H1 (cell line): ENCODE data around the gene P2RY11. TPM values are rescaled to one million over a fixed set of nuclear protein-coding genes. Genes with fewer than 3 reads are reported as not detected.

Experiments used
- CTCF ChIA-PET: fragments of 300-600 bp; sonication (Branson Sonifier 250); formaldehyde crosslinking; loops from one replicate; lab custom pipeline; 2021; ENCODE audit not compliant: partially characterized antibody; lab: Charles Lee
- POLR2A ChIA-PET: fragments of 300-600 bp; sonication (Branson Sonifier 250); formaldehyde crosslinking; loops from one replicate; lab custom pipeline; 2021; ENCODE audit warnings: inconsistent platforms; ENCODE audit not compliant: partially characterized antibody; lab: Charles Lee
- DNase-seq, 2 experiments: peaks; one replicate each; pipeline versions ENCODE4 v3.0.0 to v3.0.0-alpha.2; 2010 to 2022; ENCODE audit warnings: low spot score in 2 of 2, low read depth in 1 of 2, mixed read lengths in 1 of 2
- FAIRE-seq: peaks from 2 replicates; lab custom pipeline; 2011; peaks lifted over from hg19 to GRCh38; lab: Jason Lieb, UNC
- H2AFZ ChIP-seq: 2 replicates; pipeline ENCODE4 v1.8.1; 2012; ENCODE audit warnings: low read length, inconsistent platforms
- H2AK5ac ChIP-seq: 2 replicates; pipeline ENCODE4 v1.6.1; 2013; ENCODE audit warnings: low read depth, low read length
- H2BK120ac ChIP-seq: replicated peaks from 2 replicates; pipeline ENCODE3; 2013; ENCODE audit warnings: low read depth, low read length, inconsistent platforms
- H2BK12ac ChIP-seq: 2 replicates; pipeline ENCODE4 v1.6.1; 2013; ENCODE audit warnings: low read depth, low read length
- H2BK15ac ChIP-seq: 2 replicates; pipeline ENCODE4 v1.6.1; 2013; ENCODE audit warnings: low read length
- H2BK20ac ChIP-seq: 2 replicates; pipeline ENCODE4 v1.6.1; 2013; ENCODE audit warnings: low read length
- H2BK5ac ChIP-seq: 2 replicates; pipeline ENCODE4 v1.6.1; 2013; ENCODE audit warnings: low read depth, low read length
- H3K14ac ChIP-seq: 2 replicates; pipeline ENCODE4 v1.6.1; 2013; ENCODE audit warnings: inconsistent platforms; ENCODE audit not compliant: insufficient read length
- H3K18ac ChIP-seq: 2 replicates; pipeline ENCODE4 v1.6.1; 2013; ENCODE audit warnings: low read length; ENCODE audit errors: extremely low read depth
- H3K23ac ChIP-seq: 2 replicates; pipeline ENCODE4 v1.6.1; 2013; ENCODE audit warnings: inconsistent platforms; ENCODE audit not compliant: insufficient read length
- H3K23me2 ChIP-seq: 2 replicates; pipeline ENCODE4 v1.6.1; 2013; ENCODE audit warnings: low read depth, low read length
- H3K27ac ChIP-seq: 2 replicates; pipeline ENCODE4 v1.6.1; 2011; ENCODE audit warnings: low read depth, low read length, inconsistent platforms
- H3K27me3 ChIP-seq, 4 experiments: replicated peaks in 1 of 4; 1 replicate in 1 of 4; 2 replicates in 3 of 4; pipeline versions ENCODE4 v1.6.1 to v1.8.1; 2011 to 2013; ENCODE audit warnings: low read length in 3 of 4, mild to moderate bottlenecking in 3 of 4, inconsistent platforms in 2 of 4, mixed read lengths in 2 of 4, moderate library complexity in 1 of 4; ENCODE audit not compliant: control insufficient read depth in 3 of 4, insufficient read depth in 3 of 4; ENCODE audit errors: extremely low read depth in 1 of 4
- H3K36me3 ChIP-seq, 4 experiments: 2 replicates each; pipeline versions ENCODE4 v1.6.1 to v1.8.1; 2011 to 2013; ENCODE audit warnings: mild to moderate bottlenecking in 4 of 4, low read length in 3 of 4, moderate library complexity in 2 of 4, control low read depth in 1 of 4, inconsistent platforms in 1 of 4; ENCODE audit not compliant: insufficient read depth in 4 of 4, control insufficient read depth in 2 of 4
- H3K4ac ChIP-seq: replicated peaks from 2 replicates; pipeline ENCODE3; 2013; ENCODE audit warnings: low read length, low read depth, mixed read lengths, inconsistent platforms; ENCODE audit not compliant: insufficient read length
- H3K4me1 ChIP-seq, 4 experiments: replicated peaks in 1 of 4; 1 replicate in 1 of 4; 2 replicates in 3 of 4; pipeline versions ENCODE4 v1.6.1 to v1.8.1; 2011 to 2013; ENCODE audit warnings: low read length in 3 of 4, inconsistent platforms in 2 of 4, mixed read lengths in 1 of 4; ENCODE audit not compliant: insufficient read depth in 4 of 4, control insufficient read depth in 3 of 4
- H3K4me2 ChIP-seq, 2 experiments: 2 replicates each; pipeline versions ENCODE4 v1.6.1 to v1.8.1; 2011 to 2013; ENCODE audit warnings: low read depth in 2 of 2, low read length in 2 of 2, control low read depth in 1 of 2, inconsistent platforms in 1 of 2, mild to moderate bottlenecking in 1 of 2; ENCODE audit not compliant: insufficient read depth in 1 of 2
- H3K4me3 ChIP-seq, 4 experiments: fragments of 200-600, 300-600 bp in 1 of 4; sonication (generic), shearing (Covaris generic), sonication (Bioruptor Twin) in 1 of 4; 2 replicates each; pipeline versions ENCODE4 v1.5.1 to v1.8.1; 2011 to 2016; ENCODE audit warnings: low read length in 4 of 4, low read depth in 3 of 4, control low read depth in 2 of 4, inconsistent platforms in 2 of 4, mild to moderate bottlenecking in 2 of 4, mixed read lengths in 1 of 4, moderate library complexity in 1 of 4; ENCODE audit not compliant: insufficient read depth in 2 of 4; ENCODE audit errors: extremely low read depth in 1 of 4
- H3K56ac ChIP-seq: replicated peaks from 2 replicates; pipeline ENCODE3; 2013; ENCODE audit warnings: low read depth, mild to moderate bottlenecking, mixed read lengths, low read length, inconsistent platforms; ENCODE audit not compliant: insufficient read length
- H3K79me1 ChIP-seq: 2 replicates; pipeline ENCODE4 v1.6.1; 2013; ENCODE audit warnings: low read depth, low read length, control low read depth
- H3K79me2 ChIP-seq, 2 experiments: 2 replicates each; pipeline versions ENCODE4 v1.6.1 to v1.8.1; 2012 to 2013; ENCODE audit warnings: low read length in 2 of 2, mild to moderate bottlenecking in 2 of 2, inconsistent platforms in 1 of 2; ENCODE audit not compliant: insufficient read depth in 2 of 2, control insufficient read depth in 1 of 2
- H3K9ac ChIP-seq, 4 experiments: replicated peaks in 1 of 4; 1 replicate in 1 of 4; 2 replicates in 3 of 4; pipeline versions ENCODE4 v1.6.1 to v1.8.1; 2011 to 2013; ENCODE audit warnings: low read depth in 3 of 4, low read length in 3 of 4, control low read depth in 2 of 4, mild to moderate bottlenecking in 2 of 4, moderate library complexity in 2 of 4, inconsistent platforms in 1 of 4; ENCODE audit errors: extremely low read depth in 1 of 4
- H3K9me3 ChIP-seq, 2 experiments: 2 replicates each; pipeline versions ENCODE4 v1.6.1 to v1.8.1; 2012 to 2013; ENCODE audit warnings: mild to moderate bottlenecking in 2 of 2, moderate library complexity in 2 of 2, control low read depth in 1 of 2, inconsistent platforms in 1 of 2, low read depth in 1 of 2, low read length in 1 of 2, mixed read lengths in 1 of 2; ENCODE audit not compliant: insufficient read depth in 2 of 2
- H4K20me1 ChIP-seq, 2 experiments: replicated peaks in 1 of 2; 2 replicates each; pipeline versions ENCODE3 to v1.8.1; 2011 to 2013; ENCODE audit warnings: inconsistent platforms in 2 of 2, low read length in 2 of 2, mild to moderate bottlenecking in 1 of 2; ENCODE audit not compliant: insufficient read depth in 2 of 2, control insufficient read depth in 1 of 2
- H4K5ac ChIP-seq: 2 replicates; pipeline ENCODE4 v1.6.1; 2013; ENCODE audit warnings: low read length, low read depth, mixed read lengths, inconsistent platforms; ENCODE audit not compliant: insufficient read length
- H4K8ac ChIP-seq: 2 replicates; pipeline ENCODE4 v1.8.0; 2013; ENCODE audit warnings: mild to moderate bottlenecking, moderate library complexity, low read length, inconsistent platforms; ENCODE audit not compliant: insufficient read depth; ENCODE audit errors: extremely low read depth
- H4K91ac ChIP-seq: replicated peaks from 2 replicates; pipeline ENCODE3; 2013; ENCODE audit warnings: low read length, mixed read lengths, inconsistent platforms; ENCODE audit not compliant: insufficient read length
- GABPA ChIP-seq: IDR thresholded peaks from 2 replicates; pipeline ENCODE4 v1.6.1; 2011; ENCODE audit warnings: mild to moderate bottlenecking, low read length, moderate library complexity, borderline replicate concordance; ENCODE audit not compliant: insufficient read depth
- GTF2F1 ChIP-seq: IDR thresholded peaks from 2 replicates; pipeline ENCODE4 v1.6.1; 2012; ENCODE audit warnings: low read depth, low read length, improper control_type of control experiment, borderline replicate concordance
- HDAC6 ChIP-seq: IDR thresholded peaks from one replicate; pipeline ENCODE4 v1.7.1; 2012; ENCODE audit warnings: low read depth, mild to moderate bottlenecking, inconsistent platforms, low read length, moderate library complexity
- NRF1 ChIP-seq: IDR thresholded peaks from 2 replicates; pipeline ENCODE4 v1.6.1; 2011; ENCODE audit warnings: mild to moderate bottlenecking, low read depth, low read length, improper control_type of control experiment
- RFX5 ChIP-seq: IDR thresholded peaks from 2 replicates; pipeline ENCODE4 v1.6.1; 2011; ENCODE audit warnings: low read depth, low read length, improper control_type of control experiment, borderline replicate concordance
- SIN3A ChIP-seq, 2 experiments: IDR thresholded peaks in 1 of 2; conservative IDR thresholded peaks in 1 of 2; 2 replicates each; pipeline ENCODE4 v1.6.1; 2011 to 2012; ENCODE audit warnings: low read length in 2 of 2, improper control_type of control experiment in 1 of 2, low read depth in 1 of 2, mild to moderate bottlenecking in 1 of 2
- SP1 ChIP-seq: IDR thresholded peaks from 2 replicates; pipeline ENCODE4 v1.6.1; 2011; ENCODE audit warnings: low read depth, low read length
- SP4 ChIP-seq: IDR thresholded peaks from 2 replicates; pipeline ENCODE4 v1.6.1; 2012; ENCODE audit warnings: low read length, inconsistent platforms
- WGBS, 2 experiments: shearing (Covaris generic) in 1 of 2; methylation state at CpG; one replicate each; pipeline versions ENCODE4 v1.1.6 to v1.1.7; 2013 to 2015; ENCODE audit warnings: low lambda C conversion rate in 2 of 2, mixed read lengths in 2 of 2, inconsistent platforms in 1 of 2, low coverage in 1 of 2, missing lambda C conversion rate in 1 of 2; ENCODE audit not compliant: insufficient replicate concordance in 2 of 2, insufficient coverage in 1 of 2, insufficient read length in 1 of 2; ENCODE audit errors: extremely low coverage in 1 of 2, missing lambda C conversion rate in 1 of 2; 5-methylcytosine and 5-hydroxymethylcytosine counted together
- polyA plus RNA-seq, 7 experiments: library from polyadenylated mRNA; depleted of rRNA in 3 of 7; stranded (reverse) in 5 of 7; unstranded in 2 of 7; fragments of >200 nt in 5 of 7; fragments of 200-250 nt in 2 of 7; gene quantifications; 1 replicate in 5 of 7; 2 replicates in 1 of 7; 4 replicates in 1 of 7; pipeline versions ENCODE4 v1.2.1 to v1.2.3, GENCODE V29; 2011 to 2013; ENCODE audit warnings: missing spikeins in 2 of 7, mixed read lengths in 2 of 7
- total RNA-seq: library from RNA; stranded (reverse); fragmentation: NEBNext Ultra II Directional; extraction: Animal tissue kit (Norgen Biotek cat#: 25700); gene quantifications from 2 replicates; pipeline ENCODE4 v1.2.1, GENCODE V29; 2021

P2RY11 gene
- total and polyA plus RNA-seq, 2 of the 8 experiments (the other 6 are each of a cell fraction or from before 2014, with no cell fraction given), result 9.2 to 18.0 TPM

- Histone ChIP-seq H3K23me2 (no peaks in the 10 kb centered on the region), H3K4me2 (no peak overlapping the region), H2BK12ac (no peak overlapping the region), H3K36me3 (peaks cover 58 to 98% (median 94%) of the 10 kb centered on the region in 4 experiments), H3K14ac (no peak overlapping the region), H3K27me3 (no peaks in the 10 kb centered on the region), H4K8ac (no peak overlapping the region), H2AFZ (no peak overlapping the region), H3K56ac (no peak overlapping the region), H3K79me1 (no peaks in the 10 kb centered on the region), H2BK15ac (no peak overlapping the region), H3K79me2 (no peaks in the 10 kb centered on the region), H3K4me3 (no peak overlapping the region), H4K5ac (no peak overlapping the region), H3K23ac (no peak overlapping the region), H2BK5ac (no peak overlapping the region), H4K91ac (no peak overlapping the region), H4K20me1 (peaks cover 8 to 29% of the 10 kb centered on the region in 2 experiments), H2AK5ac (no peak overlapping the region), H3K27ac (no peak overlapping the region), H3K4me1 (no peaks in the 10 kb centered on the region), H3K9me3 (no peaks in the 10 kb centered on the region), H3K9ac (no peak overlapping the region), H2BK20ac (no peak overlapping the region), H2BK120ac (no peak overlapping the region), H3K18ac (no peak overlapping the region), H3K4ac (no peak overlapping the region)
- CTCF ChIA-PET, result interaction anchor here (0.5 to 1.6 kb wide), 4 partner anchors 9 to 117 kb away, joined by 3 to 4 read pairs (median 3); no protein-coding TSS in a partner anchor
- no peak for DNase-seq
- POLR2A ChIA-PET, result interaction anchor here (0.5 to 1.6 kb wide), 5 partner anchors 8 to 43 kb away, joined by 3 to 7 read pairs (median 3); no protein-coding TSS in a partner anchor
- WGBS, 2 experiments, result 97% methylated on average over 13 of the region's 13 CpGs; no CpG with 5 or more reads in 1 of the 2 experiments
- no peak for FAIRE-seq
- TF ChIP-seq NRF1 (no peak), SP4 (no peak), HDAC6 (no peak), GABPA (no peak), SIN3A (conservative IDR thresholded peaks at IDR 0.05 in 1 of 2, IDR thresholded peaks at IDR 0.05 in 1 of 2; ENCODE audit: low read depth in 1 of 2, low read length in 2 of 2) (no peak), GTF2F1 (no peak), RFX5 (no peak), SP1 (no peak)
These were observed 30.0 kb downstream of the P2RY11 start for GRCh38 chr19:10141479-10141878.
